Measurements from ENCODE around the gene RPS3.

- TF ChIP-seq ZNF274 (IDR thresholded peaks at IDR 0.05; ENCODE audit: low read depth, low read length): no peak
- no peak for TF ChIP-seq YY1 (IDR thresholded peaks at IDR 0.05; ENCODE audit: insufficient read depth, insufficient read length)
These were observed 29.6 kb upstream of the RPS3 start for GRCh38 chr11:75369560-75370255.
